Measurements from ENCODE around the gene PRPF40A. TPM values are rescaled to one million over a fixed set of nuclear protein-coding genes. Genes with fewer than 3 reads are reported as not detected.

Gene PRPF40A
- total and polyA plus RNA-seq, 10 of the 15 experiments (the other 5 are each of a cell fraction or from before 2014, with no cell fraction given) = 97.8 to 197 (median 144) TPM

DNA sequence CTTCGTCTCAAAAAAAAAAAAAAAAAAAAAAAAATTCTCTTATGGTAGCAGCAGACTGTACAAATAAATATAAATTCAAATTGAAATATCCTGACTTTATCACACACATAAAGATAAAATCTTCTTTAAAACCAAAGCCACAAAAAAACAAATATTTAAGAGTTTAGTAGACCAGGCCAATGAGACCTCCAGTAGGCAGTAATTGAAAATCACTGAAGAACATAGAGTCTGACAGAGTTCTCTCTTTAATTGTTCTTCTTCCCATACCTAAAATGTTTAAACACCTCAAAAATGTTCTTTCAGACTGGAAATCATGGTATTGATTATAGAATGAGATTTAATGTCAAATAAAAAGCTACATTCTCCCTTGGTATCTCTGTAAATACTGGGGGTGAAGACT is 20.8 kb downstream of the PRPF40A start (continued):
- TF ChIP-seq, protein P1, sequence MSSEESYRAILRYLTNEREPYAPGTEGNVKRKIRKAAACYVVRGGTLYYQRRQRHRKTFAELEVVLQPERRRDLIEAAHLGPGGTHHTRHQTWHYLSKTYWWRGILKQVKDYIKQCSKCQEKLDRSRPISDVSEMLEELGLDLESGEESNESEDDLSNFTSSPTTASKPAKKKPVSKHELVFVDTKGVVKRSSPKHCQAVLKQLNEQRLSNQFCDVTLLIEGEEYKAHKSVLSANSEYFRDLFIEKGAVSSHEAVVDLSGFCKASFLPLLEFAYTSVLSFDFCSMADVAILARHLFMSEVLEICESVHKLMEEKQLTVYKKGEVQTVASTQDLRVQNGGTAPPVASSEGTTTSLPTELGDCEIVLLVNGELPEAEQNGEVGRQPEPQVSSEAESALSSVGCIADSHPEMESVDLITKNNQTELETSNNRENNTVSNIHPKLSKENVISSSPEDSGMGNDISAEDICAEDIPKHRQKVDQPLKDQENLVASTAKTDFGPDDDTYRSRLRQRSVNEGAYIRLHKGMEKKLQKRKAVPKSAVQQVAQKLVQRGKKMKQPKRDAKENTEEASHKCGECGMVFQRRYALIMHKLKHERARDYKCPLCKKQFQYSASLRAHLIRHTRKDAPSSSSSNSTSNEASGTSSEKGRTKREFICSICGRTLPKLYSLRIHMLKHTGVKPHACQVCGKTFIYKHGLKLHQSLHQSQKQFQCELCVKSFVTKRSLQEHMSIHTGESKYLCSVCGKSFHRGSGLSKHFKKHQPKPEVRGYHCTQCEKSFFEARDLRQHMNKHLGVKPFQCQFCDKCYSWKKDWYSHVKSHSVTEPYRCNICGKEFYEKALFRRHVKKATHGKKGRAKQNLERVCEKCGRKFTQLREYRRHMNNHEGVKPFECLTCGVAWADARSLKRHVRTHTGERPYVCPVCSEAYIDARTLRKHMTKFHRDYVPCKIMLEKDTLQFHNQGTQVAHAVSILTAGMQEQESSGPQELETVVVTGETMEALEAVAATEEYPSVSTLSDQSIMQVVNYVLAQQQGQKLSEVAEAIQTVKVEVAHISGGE (CRISPR knock-in tag; IDR thresholded peaks at IDR 0.05) = no peak
- TF ChIP-seq PRDM15 (CRISPR knock-in tag; IDR thresholded peaks at IDR 0.05) (no peak), JUNB (IDR thresholded peaks at IDR 0.05) (no peak), SRF (IDR thresholded peaks at IDR 0.05; ENCODE audit: low read depth in 2 of 2, low read length in 2 of 2) (no peak), RBBP5 (conservative IDR thresholded peaks at IDR 0.05) (no peak)

Measured in GM12878 (cell line).